HCT116 (cell line): ENCODE measurements around the gene KIAA1328. TPM values are rescaled to one million over a fixed set of nuclear protein-coding genes. Genes with fewer than 3 reads are reported as not detected.

Experiments used
- ATAC-seq: fragments of 200-7000 bp; cut with Tn5 transposase; 2 replicates; pipeline ENCODE4 v1.9.1; 2020; ENCODE audit warnings: mild to moderate bottlenecking, moderate library complexity
- BruUV-seq: library from RNA; stranded (reverse); fragments of 400-500 nt; replicated peaks from 2 replicates; lab custom pipeline; 2021; lab: Mats Ljungman, UMichigan
- CTCF ChIA-PET: fragments of 300-600 bp; sonication (Branson Sonifier 250); formaldehyde crosslinking; loops from one replicate; lab custom pipeline; 2021; ENCODE audit warnings: antibody characterized with exemption; lab: Charles Lee
- POLR2A ChIA-PET: fragments of 300-600, 350-600 bp; sonication (Branson Sonifier 250); formaldehyde crosslinking; loops from one replicate; lab custom pipeline; 2021; ENCODE audit warnings: antibody characterized with exemption; lab: Charles Lee
- RAD21 ChIA-PET, 2 experiments: fragments of 300-600 bp; sonication (Branson Sonifier 250); formaldehyde crosslinking; loops; one replicate each; lab custom pipeline; 2023; ENCODE audit warnings: low total read pairs in 2 of 2; ENCODE audit not compliant: uncharacterized antibody in 2 of 2, unreplicated experiment in 2 of 2, low non-redundant PET in 1 of 2; lab: Charles Lee
- DNase-seq: peaks from one replicate; pipeline ENCODE4 v3.0.0-alpha.2; 2010; ENCODE audit warnings: low read depth, low spot score
- H2AFZ ChIP-seq: fragments of 200-600 bp; shearing (Covaris generic), sonication (generic); 2 replicates; pipeline ENCODE4 v1.6.1; 2017; ENCODE audit warnings: low read depth, mixed run types, mixed read lengths, antibody characterized with exemption, low read length; ENCODE audit not compliant: poor library complexity, severe bottlenecking
- H3K27ac ChIP-seq: 2 replicates; pipeline ENCODE4 v1.5.1; 2012; ENCODE audit warnings: low read depth, low read length
- H3K27me3 ChIP-seq: fragments of 200-600 bp; sonication (generic); 2 replicates; pipeline ENCODE4 v1.6.1; 2016; ENCODE audit warnings: mixed run types, low read length, mixed read lengths; ENCODE audit not compliant: insufficient read depth
- H3K36me3 ChIP-seq, 2 experiments: fragments of 200-500 bp in 1 of 2; fragments of 200-600 bp in 1 of 2; sonication (Bioruptor generic) in 1 of 2; sonication (generic) in 1 of 2; 2 replicates each; pipeline versions ENCODE4 v1.5.1 to v1.6.1; 2014 to 2016; ENCODE audit warnings: low read length in 2 of 2, inconsistent platforms in 1 of 2, mixed read lengths in 1 of 2, mixed run types in 1 of 2; ENCODE audit not compliant: insufficient read depth in 2 of 2, control insufficient read depth in 1 of 2
- H3K4me1 ChIP-seq, 2 experiments: fragments of 200-600 bp in 1 of 2; sonication (generic) in 1 of 2; 2 replicates each; pipeline versions ENCODE4 v1.5.1 to v1.6.1; 2012 to 2017; ENCODE audit warnings: low read length in 2 of 2, inconsistent platforms in 1 of 2, mild to moderate bottlenecking in 1 of 2, mixed read lengths in 1 of 2, mixed run types in 1 of 2, moderate library complexity in 1 of 2; ENCODE audit not compliant: insufficient read depth in 2 of 2, control insufficient read depth in 1 of 2
- H3K4me2 ChIP-seq: fragments of 200-600 bp; sonication (generic); 2 replicates; pipeline ENCODE4 v1.6.1; 2017; ENCODE audit warnings: mixed run types, low read length, mixed read lengths
- H3K4me3 ChIP-seq, 2 experiments: fragments of 200-600 bp in 1 of 2; sonication (generic) in 1 of 2; replicated peaks in 1 of 2; 2 replicates each; pipeline ENCODE4 v1.5.1; 2011 to 2016; ENCODE audit warnings: low read length in 2 of 2, control low read depth in 1 of 2, low read depth in 1 of 2, mild to moderate bottlenecking in 1 of 2, mixed read lengths in 1 of 2, mixed run types in 1 of 2
- H3K79me2 ChIP-seq: fragments of 200-600 bp; sonication (generic); 2 replicates; pipeline ENCODE4 v1.6.1; 2017; ENCODE audit warnings: mild to moderate bottlenecking, mixed run types, low read length, moderate library complexity, mixed read lengths; ENCODE audit not compliant: insufficient read depth
- H3K9ac ChIP-seq: fragments of 200-600 bp; sonication (generic); 2 replicates; pipeline ENCODE4 v1.6.1; 2016; ENCODE audit warnings: low read length, mixed read lengths
- H3K9me2 ChIP-seq: fragments of 200-600 bp; sonication (generic), shearing (Covaris generic); 2 replicates; pipeline ENCODE4 v1.6.1; 2017; ENCODE audit warnings: mixed run types, mild to moderate bottlenecking, moderate library complexity; ENCODE audit not compliant: insufficient read depth
- H3K9me3 ChIP-seq, 2 experiments: fragments of 200-500 bp in 1 of 2; fragments of 200-600 bp in 1 of 2; sonication (Bioruptor generic) in 1 of 2; sonication (generic) in 1 of 2; 2 replicates each; pipeline ENCODE4 v1.6.1; 2014 to 2017; ENCODE audit warnings: low read length in 2 of 2, mixed read lengths in 2 of 2, inconsistent platforms in 1 of 2, low read depth in 1 of 2, mild to moderate bottlenecking in 1 of 2, mixed run types in 1 of 2, moderate library complexity in 1 of 2; ENCODE audit not compliant: control insufficient read depth in 1 of 2, insufficient read depth in 1 of 2
- H4K20me1 ChIP-seq: fragments of 200-600 bp; sonication (generic), shearing (Covaris generic); 2 replicates; pipeline ENCODE4 v1.6.1; 2017; ENCODE audit warnings: mixed run types, mild to moderate bottlenecking, moderate library complexity; ENCODE audit not compliant: insufficient read depth
- ATF3 ChIP-seq: IDR thresholded peaks from 2 replicates; pipeline ENCODE4 v1.6.1; 2012
- CBX3 ChIP-seq: IDR thresholded peaks from 2 replicates; pipeline ENCODE4 v1.6.1; 2012; ENCODE audit warnings: low read depth
- CTCF ChIP-seq, 3 experiments: fragments of 200-600 bp in 1 of 3; sonication (generic) in 1 of 3; IDR thresholded peaks in 2 of 3; conservative IDR thresholded peaks in 1 of 3; 2 replicates each; pipeline ENCODE4 v1.5.1; 2012 to 2017; ENCODE audit warnings: low read depth in 2 of 3, low read length in 2 of 3, antibody characterized with exemption in 1 of 3, borderline replicate concordance in 1 of 3, control low read depth in 1 of 3, mild to moderate bottlenecking in 1 of 3, mixed read lengths in 1 of 3, mixed run types in 1 of 3, moderate library complexity in 1 of 3; ENCODE audit not compliant: insufficient read depth in 1 of 3
- EGR1 ChIP-seq: IDR thresholded peaks from 2 replicates; pipeline ENCODE4 v1.6.1; 2012; ENCODE audit warnings: low read depth
- ELF1 ChIP-seq: IDR thresholded peaks from 2 replicates; pipeline ENCODE4 v1.6.1; 2012; ENCODE audit warnings: low read depth, borderline replicate concordance
- EZH2 ChIP-seq: fragments of 200-600 bp; sonication (generic); IDR thresholded peaks from 2 replicates; pipeline ENCODE4 v1.6.1; 2017; ENCODE audit warnings: antibody characterized with exemption, mixed run types
- EZH2phosphoT487 ChIP-seq: fragments of 200-600 bp; IDR thresholded peaks from 2 replicates; pipeline ENCODE4 v1.6.1; 2018; ENCODE audit warnings: antibody characterized with exemption, borderline replicate concordance
- JUND ChIP-seq: IDR thresholded peaks from 2 replicates; pipeline ENCODE4 v1.6.1; 2012
- MAX ChIP-seq: IDR thresholded peaks from 2 replicates; pipeline ENCODE4 v1.6.1; 2012
- POLR2AphosphoS5 ChIP-seq: IDR thresholded peaks from 2 replicates; pipeline ENCODE4 v1.6.1; 2011; ENCODE audit warnings: mild to moderate bottlenecking, low read depth, low read length, moderate library complexity
- RAD21 ChIP-seq: IDR thresholded peaks from 2 replicates; pipeline ENCODE4 v1.6.1; 2012; ENCODE audit warnings: low read depth, mild to moderate bottlenecking
- REST ChIP-seq: IDR thresholded peaks from 2 replicates; pipeline ENCODE4 v1.6.1; 2012; ENCODE audit warnings: low read depth
- SIN3A ChIP-seq: IDR thresholded peaks from 2 replicates; pipeline ENCODE4 v1.6.1; 2012; ENCODE audit warnings: low read depth
- SP1 ChIP-seq: IDR thresholded peaks from 2 replicates; pipeline ENCODE4 v1.6.1; 2012; ENCODE audit warnings: low read depth
- SRF ChIP-seq: IDR thresholded peaks from 2 replicates; pipeline ENCODE4 v1.6.1; 2012; ENCODE audit warnings: low read depth
- YY1 ChIP-seq: IDR thresholded peaks from 2 replicates; pipeline ENCODE4 v1.6.1; 2011; ENCODE audit warnings: low read length, low read depth, moderate library complexity, mild to moderate bottlenecking; ENCODE audit not compliant: insufficient replicate concordance; ENCODE audit errors: extremely low read depth
- ZBTB33 ChIP-seq: IDR thresholded peaks from 2 replicates; pipeline ENCODE4 v1.6.1; 2011; ENCODE audit warnings: mild to moderate bottlenecking, low read length, moderate library complexity; ENCODE audit not compliant: insufficient replicate concordance; ENCODE audit errors: extremely low read depth
- ZFX ChIP-seq: fragments of 450-650 bp; IDR thresholded peaks from 2 replicates; pipeline ENCODE4 v1.6.1; 2017
- intact Hi-C: fragments of 100-400 bp; cut with micrococcal nuclease; formaldehyde crosslinking; loops from 2 replicates; pipeline ENCODE4 v1.10.0; 2022
- total RNA-seq: library from RNA; stranded (reverse); gene quantifications from one replicate; pipeline ENCODE4 v1.2.1, GENCODE V29; 2021; ENCODE audit not compliant: unreplicated experiment

Gene KIAA1328
- total RNA-seq, 1 experiment from 2014 or later: 5.2 TPM

- no peak for DNase-seq
- Histone ChIP-seq H3K4me3 (no peak overlapping the region), H3K27me3 (no peaks in the 10 kb centered on the region), H3K9ac (no peak overlapping the region), H3K36me3 (no peaks in the 10 kb centered on the region), H2AFZ (no peak overlapping the region), H3K4me2 (no peak overlapping the region), H3K4me1 (no peaks in the 10 kb centered on the region), H3K9me2 (no peaks in the 10 kb centered on the region), H4K20me1 (no peaks in the 10 kb centered on the region), H3K27ac (no peak overlapping the region), H3K9me3 (no peaks in the 10 kb centered on the region), H3K79me2 (no peaks in the 10 kb centered on the region)
- TF ChIP-seq EZH2 (no peak), RAD21 (no peak), EZH2phosphoT487 (no peak), CTCF (IDR thresholded peaks at IDR 0.05 in 2 of 3, conservative IDR thresholded peaks at IDR 0.05 in 1 of 3; ENCODE audit: borderline replicate concordance in 1 of 3, insufficient read depth in 1 of 3, low read depth in 2 of 3, low read length in 2 of 3) (no peak), SP1 (no peak), ZBTB33 (no peak), JUND (no peak), SRF (no peak), POLR2AphosphoS5 (no peak), SIN3A (no peak), ATF3 (no peak), MAX (no peak), ZFX (no peak), CBX3 (no peak), ELF1 (no peak), YY1 (no peak), REST (no peak), EGR1 (no peak)
- ChIA-PET POLR2A (no interaction called here), CTCF (no interaction called here), RAD21 (no interaction called here)
- intact Hi-C loops: no loop called here
- BruUV-seq: no TSS peak
- no peak for ATAC-seq
Measured at GRCh38 chr18:37006742-37007141, 177.8 kb downstream of the KIAA1328 start.
